ENCODE data around the gene TMEM183A. TPM values are rescaled to one million over a fixed set of nuclear protein-coding genes. Genes with fewer than 3 reads are reported as not detected.

Gene TMEM183A
- total RNA-seq, 4 donors from 2014 or later: 79.3 to 119 (median 90.0) TPM

DNA sequence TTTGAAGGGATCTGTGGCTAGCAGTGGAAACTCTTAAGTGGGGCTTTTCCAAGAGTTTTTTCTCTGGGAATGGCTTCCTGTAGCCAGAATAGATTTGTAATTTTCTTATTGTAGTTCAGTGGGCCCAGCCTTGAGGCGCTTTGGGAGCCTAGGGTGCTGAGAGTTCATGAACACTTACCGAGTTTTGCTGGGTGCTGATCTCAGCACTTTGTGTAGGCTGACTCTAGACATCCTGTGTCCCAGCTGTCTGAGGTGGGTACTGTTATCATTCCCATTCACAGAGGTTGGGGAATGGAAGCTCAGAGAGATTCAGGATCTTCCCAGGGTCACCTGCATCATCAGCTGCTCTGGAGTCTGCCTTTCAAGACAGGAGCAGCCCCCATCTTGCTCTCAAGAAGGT is 26.1 kb downstream of the TMEM183A start:
- H3K36me3 ChIP-seq: no peaks in the 10 kb centered on the region

DNA sequence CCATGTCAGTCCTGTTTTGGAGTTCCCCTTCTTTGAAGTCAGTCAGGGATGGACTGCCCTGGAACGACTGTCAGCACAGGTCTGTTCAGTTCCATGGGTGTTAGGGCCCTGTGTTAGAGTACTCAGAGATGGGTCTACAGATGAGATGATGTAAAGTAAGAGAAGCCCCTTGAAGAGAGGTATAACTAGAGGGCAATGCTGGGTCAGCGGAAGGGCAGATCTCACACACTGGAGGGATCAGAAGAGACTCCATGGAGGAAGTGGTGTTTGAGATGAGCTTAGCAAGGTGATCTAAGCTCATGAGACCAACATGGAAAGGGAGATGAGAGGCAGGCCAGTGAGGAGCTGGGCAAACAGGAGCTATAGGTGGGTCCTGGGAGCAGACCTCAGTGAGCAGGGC is 26.7 kb downstream of the TMEM183A start:
- Histone ChIP-seq H3K4me1 (peaks cover 0 to 27% (median 0%) of the 10 kb centered on the region in 3 donors), H3K4me3 (no peak overlapping the region), H3K36me3 (no peaks in the 10 kb centered on the region), H3K9me3 (no peaks in the 10 kb centered on the region), H3K27me3 (no peaks in the 10 kb centered on the region), H3K27ac (no peak overlapping the region)
- no peak for TF ChIP-seq POLR2A (IDR thresholded peaks at IDR 0.05)
- TF ChIP-seq, protein P1, sequence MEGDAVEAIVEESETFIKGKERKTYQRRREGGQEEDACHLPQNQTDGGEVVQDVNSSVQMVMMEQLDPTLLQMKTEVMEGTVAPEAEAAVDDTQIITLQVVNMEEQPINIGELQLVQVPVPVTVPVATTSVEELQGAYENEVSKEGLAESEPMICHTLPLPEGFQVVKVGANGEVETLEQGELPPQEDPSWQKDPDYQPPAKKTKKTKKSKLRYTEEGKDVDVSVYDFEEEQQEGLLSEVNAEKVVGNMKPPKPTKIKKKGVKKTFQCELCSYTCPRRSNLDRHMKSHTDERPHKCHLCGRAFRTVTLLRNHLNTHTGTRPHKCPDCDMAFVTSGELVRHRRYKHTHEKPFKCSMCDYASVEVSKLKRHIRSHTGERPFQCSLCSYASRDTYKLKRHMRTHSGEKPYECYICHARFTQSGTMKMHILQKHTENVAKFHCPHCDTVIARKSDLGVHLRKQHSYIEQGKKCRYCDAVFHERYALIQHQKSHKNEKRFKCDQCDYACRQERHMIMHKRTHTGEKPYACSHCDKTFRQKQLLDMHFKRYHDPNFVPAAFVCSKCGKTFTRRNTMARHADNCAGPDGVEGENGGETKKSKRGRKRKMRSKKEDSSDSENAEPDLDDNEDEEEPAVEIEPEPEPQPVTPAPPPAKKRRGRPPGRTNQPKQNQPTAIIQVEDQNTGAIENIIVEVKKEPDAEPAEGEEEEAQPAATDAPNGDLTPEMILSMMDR (IDR thresholded peaks at IDR 0.05): no peak
- TF ChIP-seq POLR2AphosphoS5 (IDR thresholded peaks at IDR 0.05): no peak
- no peak for TF ChIP-seq EP300 (IDR thresholded peaks at IDR 0.05)
- WGBS, 2 donors (ENCODE audit: low coverage in 1 of 2): 100% methylated on average over 1 of the region's 2 CpGs
- no peak for ATAC-seq

More for the DNA sequence above, 26.1 kb downstream of the TMEM183A start:
- Histone ChIP-seq H3K27ac (no peak overlapping the region), H3K9me3 (no peaks in the 10 kb centered on the region), H3K27me3 (no peaks in the 10 kb centered on the region), H3K4me3 (no peak overlapping the region), H3K4me1 (peaks cover 0 to 23% (median 0%) of the 10 kb centered on the region in 3 donors)
- TF ChIP-seq EP300 (IDR thresholded peaks at IDR 0.05) (no peak), POLR2A (IDR thresholded peaks at IDR 0.05) (no peak), POLR2AphosphoS5 (IDR thresholded peaks at IDR 0.05) (no peak)
- TF ChIP-seq, protein P1 (IDR thresholded peaks at IDR 0.05): no peak
- WGBS, 2 donors (ENCODE audit: low coverage in 1 of 2): no CpG with 5 or more reads among the region's 2 CpGs
- no peak for ATAC-seq

DNA sequence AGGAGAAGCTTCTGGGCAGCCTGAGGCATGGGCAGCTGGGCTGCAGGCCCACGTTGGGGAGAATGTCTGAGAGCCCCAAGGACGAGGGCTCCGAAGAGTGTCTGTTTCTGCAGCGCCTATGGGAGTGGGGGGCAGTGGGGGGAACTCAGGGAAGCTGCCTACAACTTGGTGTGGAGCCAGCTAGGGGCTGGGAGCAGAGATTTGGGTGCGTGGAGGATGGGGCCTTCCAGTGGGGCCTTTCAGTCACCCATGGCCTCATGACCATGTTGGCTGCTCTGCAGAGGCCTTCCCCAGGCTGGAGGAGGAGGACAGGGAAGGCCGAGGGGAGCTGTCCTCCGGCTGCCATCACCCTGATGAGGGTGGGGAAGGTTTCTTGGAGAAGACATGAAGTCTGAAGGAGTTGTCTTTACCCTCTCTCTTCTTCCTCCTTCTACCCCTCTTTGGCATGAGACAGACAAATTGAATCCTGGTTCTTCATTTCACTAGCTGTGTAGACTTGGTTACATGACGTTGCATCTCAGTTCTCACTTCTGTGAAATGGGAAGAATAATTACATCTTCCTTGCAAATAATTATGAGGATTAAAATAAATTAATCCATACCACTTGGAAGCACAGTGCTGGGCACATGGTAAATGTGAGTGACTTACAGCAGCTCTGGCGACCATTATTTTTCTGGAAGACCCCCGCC is 27.4 kb downstream of the TMEM183A start:
- Histone ChIP-seq H3K4me3 (no peak overlapping the region), H3K27ac (no peak overlapping the region), H3K27me3 (no peaks in the 10 kb centered on the region), H3K9me3 (no peaks in the 10 kb centered on the region), H3K36me3 (no peaks in the 10 kb centered on the region), H3K4me1 (peaks cover 0 to 27% (median 0%) of the 10 kb centered on the region in 3 donors)
- 70 to 95% methylated on average over 6 of the region's 10 CpGs for WGBS, 2 donors (ENCODE audit: low coverage in 1 of 2)
- no peak for ATAC-seq
- TF ChIP-seq POLR2AphosphoS5 (IDR thresholded peaks at IDR 0.05): no peak
- no peak for TF ChIP-seq POLR2A (IDR thresholded peaks at IDR 0.05)
- TF ChIP-seq EP300 (IDR thresholded peaks at IDR 0.05): no peak
- TF ChIP-seq, protein P1 (IDR thresholded peaks at IDR 0.05): no peak

DNA sequence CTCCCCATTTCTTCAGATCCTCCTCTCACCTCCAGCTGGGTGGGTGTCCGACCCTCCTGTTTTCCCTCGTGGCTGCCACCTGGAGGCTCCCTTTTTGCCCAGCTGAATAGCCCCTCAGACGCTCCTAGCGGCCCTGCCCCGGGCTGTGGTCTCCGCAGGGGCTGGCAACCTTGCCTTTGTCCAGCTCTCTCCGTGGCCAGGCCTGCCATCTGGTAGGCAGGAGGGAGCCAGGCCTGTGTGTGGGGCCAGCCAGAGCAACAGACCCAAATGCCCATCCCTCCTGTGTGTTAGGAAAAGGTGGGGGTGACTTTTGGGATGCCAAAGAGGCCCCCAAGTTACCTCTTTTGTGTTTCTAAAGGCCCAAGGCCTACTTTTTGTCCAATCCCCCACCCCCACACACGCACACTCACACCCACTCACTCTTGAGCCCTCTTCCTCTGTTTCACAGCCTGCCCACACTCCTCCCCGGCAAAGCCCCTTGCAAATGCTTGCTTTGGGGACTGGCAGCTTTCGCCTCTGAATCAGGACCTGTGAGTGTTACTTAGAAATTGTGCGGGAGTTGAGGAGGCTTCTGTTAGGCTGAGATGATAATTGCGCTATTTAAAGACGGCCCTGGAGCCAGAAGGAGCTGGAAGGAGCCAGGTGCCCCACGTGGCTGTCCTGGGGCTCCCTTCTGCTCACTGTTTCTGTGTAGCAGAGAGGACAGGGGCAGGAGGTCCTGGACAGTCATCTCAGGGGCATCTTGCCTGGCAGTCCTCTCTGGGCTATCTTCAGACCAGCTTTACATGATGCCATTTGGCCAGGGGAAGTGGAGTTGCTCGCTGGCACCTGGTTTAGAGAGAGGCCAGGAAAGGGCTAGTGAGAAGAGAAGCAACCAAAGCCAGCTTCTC is 28.2 kb downstream of the TMEM183A start:
- 85 to 87% methylated on average over 3 to 5 of the region's 15 CpGs for WGBS, 2 donors (ENCODE audit: low coverage in 1 of 2)
- no peak overlapping the region for H3K27ac ChIP-seq

More for the DNA sequence above, 28.2 kb downstream of the TMEM183A start:
- Histone ChIP-seq H3K4me3 (no peak overlapping the region), H3K36me3 (no peaks in the 10 kb centered on the region), H3K9me3 (no peaks in the 10 kb centered on the region), H3K27me3 (no peaks in the 10 kb centered on the region), H3K4me1 (peaks cover 0 to 28% (median 0%) of the 10 kb centered on the region in 3 donors)
- TF ChIP-seq EP300 (IDR thresholded peaks at IDR 0.05) (no peak), POLR2AphosphoS5 (IDR thresholded peaks at IDR 0.05) (no peak), POLR2A (IDR thresholded peaks at IDR 0.05) (no peak)
- TF ChIP-seq, protein P1 (IDR thresholded peaks at IDR 0.05): no peak
- no peak for ATAC-seq
